Ishikawa (cell line): Measurements from ENCODE around the gene BLCAP.

ENCODE experiments used
- CEBPB ChIP-seq: IDR thresholded peaks from 2 replicates; pipeline ENCODE4 v1.6.1; 2012
- CREB1 ChIP-seq: IDR thresholded peaks from 2 replicates; pipeline ENCODE4 v1.6.1; 2012; ENCODE audit warnings: low read depth
- EGR1 ChIP-seq: IDR thresholded peaks from 2 replicates; pipeline ENCODE4 v1.6.1; 2012
- EP300 ChIP-seq: IDR thresholded peaks from 2 replicates; pipeline ENCODE4 v1.6.1; 2012; ENCODE audit warnings: borderline replicate concordance
- FOXM1 ChIP-seq: IDR thresholded peaks from 2 replicates; pipeline ENCODE4 v1.6.1; 2012; ENCODE audit warnings: low read depth, borderline replicate concordance
- NFIC ChIP-seq: IDR thresholded peaks from 2 replicates; pipeline ENCODE4 v1.6.1; 2012
- RAD21 ChIP-seq: IDR thresholded peaks from 2 replicates; pipeline ENCODE4 v1.6.1; 2012; ENCODE audit warnings: low read depth
- TAF1 ChIP-seq: IDR thresholded peaks from 2 replicates; pipeline ENCODE4 v1.6.1; 2012; ENCODE audit warnings: low read depth, mild to moderate bottlenecking
- TCF12 ChIP-seq: IDR thresholded peaks from 2 replicates; pipeline ENCODE4 v1.6.1; 2012; ENCODE audit warnings: low read depth
- TEAD4 ChIP-seq: IDR thresholded peaks from 2 replicates; pipeline ENCODE4 v1.6.1; 2012
- YY1 ChIP-seq: IDR thresholded peaks from 2 replicates; pipeline ENCODE4 v1.6.1; 2012; ENCODE audit warnings: low read depth
- ZBTB7A ChIP-seq: IDR thresholded peaks from 2 replicates; pipeline ENCODE4 v1.6.1; 2012; ENCODE audit warnings: low read depth
- TF ChIP-seq, protein P1 (sequence below): IDR thresholded peaks from 2 replicates; pipeline ENCODE4 v1.6.1; 2012
- TF ChIP-seq, protein P2 (sequence below): IDR thresholded peaks from 2 replicates; pipeline ENCODE4 v1.6.1; 2012
- TF ChIP-seq, protein P3 (sequence below): IDR thresholded peaks from 2 replicates; pipeline ENCODE4 v1.6.1; 2012; ENCODE audit warnings: low read depth, mild to moderate bottlenecking

The BLCAP gene

DNA sequence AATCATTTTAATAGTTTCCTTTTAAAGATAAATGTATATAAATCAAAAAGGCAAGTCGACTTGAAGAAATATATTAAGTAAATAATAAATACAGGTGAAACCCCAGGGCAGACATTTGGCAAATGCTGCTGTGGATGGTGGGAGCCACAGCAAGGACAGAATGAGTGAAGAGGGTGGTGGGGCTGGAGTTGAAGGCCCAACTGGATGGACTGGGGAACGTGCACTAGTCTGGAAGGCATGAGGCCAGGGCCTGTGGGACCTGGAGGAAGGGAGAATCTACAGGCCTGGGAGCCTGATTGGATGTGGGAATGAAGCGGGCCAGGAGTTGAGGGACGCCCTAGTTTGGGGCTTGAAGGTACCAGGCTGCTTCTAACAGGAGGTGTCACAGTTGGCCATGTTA, 30.6 kb upstream of the BLCAP start:
- TF ChIP-seq CREB1 (no peak), EGR1 (no peak), YY1 (no peak), TEAD4 (no peak), RAD21 (no peak), TAF1 (no peak), CEBPB (no peak), EP300 (no peak), NFIC (no peak), ZBTB7A (no peak), TCF12 (no peak), FOXM1 (no peak)
- TF ChIP-seq, protein P1, sequence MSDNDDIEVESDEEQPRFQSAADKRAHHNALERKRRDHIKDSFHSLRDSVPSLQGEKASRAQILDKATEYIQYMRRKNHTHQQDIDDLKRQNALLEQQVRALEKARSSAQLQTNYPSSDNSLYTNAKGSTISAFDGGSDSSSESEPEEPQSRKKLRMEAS, result no peak
- TF ChIP-seq, protein P2, sequence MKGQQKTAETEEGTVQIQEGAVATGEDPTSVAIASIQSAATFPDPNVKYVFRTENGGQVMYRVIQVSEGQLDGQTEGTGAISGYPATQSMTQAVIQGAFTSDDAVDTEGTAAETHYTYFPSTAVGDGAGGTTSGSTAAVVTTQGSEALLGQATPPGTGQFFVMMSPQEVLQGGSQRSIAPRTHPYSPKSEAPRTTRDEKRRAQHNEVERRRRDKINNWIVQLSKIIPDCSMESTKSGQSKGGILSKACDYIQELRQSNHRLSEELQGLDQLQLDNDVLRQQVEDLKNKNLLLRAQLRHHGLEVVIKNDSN, result no peak
- TF ChIP-seq, protein P3, sequence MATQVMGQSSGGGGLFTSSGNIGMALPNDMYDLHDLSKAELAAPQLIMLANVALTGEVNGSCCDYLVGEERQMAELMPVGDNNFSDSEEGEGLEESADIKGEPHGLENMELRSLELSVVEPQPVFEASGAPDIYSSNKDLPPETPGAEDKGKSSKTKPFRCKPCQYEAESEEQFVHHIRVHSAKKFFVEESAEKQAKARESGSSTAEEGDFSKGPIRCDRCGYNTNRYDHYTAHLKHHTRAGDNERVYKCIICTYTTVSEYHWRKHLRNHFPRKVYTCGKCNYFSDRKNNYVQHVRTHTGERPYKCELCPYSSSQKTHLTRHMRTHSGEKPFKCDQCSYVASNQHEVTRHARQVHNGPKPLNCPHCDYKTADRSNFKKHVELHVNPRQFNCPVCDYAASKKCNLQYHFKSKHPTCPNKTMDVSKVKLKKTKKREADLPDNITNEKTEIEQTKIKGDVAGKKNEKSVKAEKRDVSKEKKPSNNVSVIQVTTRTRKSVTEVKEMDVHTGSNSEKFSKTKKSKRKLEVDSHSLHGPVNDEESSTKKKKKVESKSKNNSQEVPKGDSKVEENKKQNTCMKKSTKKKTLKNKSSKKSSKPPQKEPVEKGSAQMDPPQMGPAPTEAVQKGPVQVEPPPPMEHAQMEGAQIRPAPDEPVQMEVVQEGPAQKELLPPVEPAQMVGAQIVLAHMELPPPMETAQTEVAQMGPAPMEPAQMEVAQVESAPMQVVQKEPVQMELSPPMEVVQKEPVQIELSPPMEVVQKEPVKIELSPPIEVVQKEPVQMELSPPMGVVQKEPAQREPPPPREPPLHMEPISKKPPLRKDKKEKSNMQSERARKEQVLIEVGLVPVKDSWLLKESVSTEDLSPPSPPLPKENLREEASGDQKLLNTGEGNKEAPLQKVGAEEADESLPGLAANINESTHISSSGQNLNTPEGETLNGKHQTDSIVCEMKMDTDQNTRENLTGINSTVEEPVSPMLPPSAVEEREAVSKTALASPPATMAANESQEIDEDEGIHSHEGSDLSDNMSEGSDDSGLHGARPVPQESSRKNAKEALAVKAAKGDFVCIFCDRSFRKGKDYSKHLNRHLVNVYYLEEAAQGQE, result no peak

DNA sequence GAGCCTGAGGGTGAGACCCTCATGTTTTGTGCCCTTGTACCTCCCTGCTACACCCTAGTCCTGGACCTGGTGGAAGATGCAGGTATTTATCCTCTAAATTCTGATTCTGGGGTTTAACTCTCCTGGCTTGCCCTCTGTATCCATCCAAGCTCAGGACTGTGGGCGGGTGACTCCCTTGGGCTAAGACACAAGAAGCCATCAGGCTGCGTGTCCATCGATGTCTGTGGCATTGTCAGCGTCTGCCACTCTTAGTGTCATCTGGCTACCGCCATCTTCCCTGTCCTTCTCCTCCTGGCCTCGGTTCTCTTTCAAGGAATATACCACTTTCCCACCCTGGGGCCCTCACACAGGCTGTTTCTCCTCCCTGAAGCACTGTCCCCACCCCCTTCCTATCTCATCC, 28.9 kb upstream of the BLCAP start:
- TF ChIP-seq ZBTB7A (no peak), NFIC (no peak), TAF1 (no peak), CEBPB (no peak), FOXM1 (no peak), CREB1 (no peak), RAD21 (no peak), YY1 (no peak), EP300 (no peak), TEAD4 (no peak), TCF12 (no peak), EGR1 (no peak)
- TF ChIP-seq, protein P2, result no peak
- TF ChIP-seq, protein P3, result no peak
- TF ChIP-seq, protein P1, result no peak

DNA sequence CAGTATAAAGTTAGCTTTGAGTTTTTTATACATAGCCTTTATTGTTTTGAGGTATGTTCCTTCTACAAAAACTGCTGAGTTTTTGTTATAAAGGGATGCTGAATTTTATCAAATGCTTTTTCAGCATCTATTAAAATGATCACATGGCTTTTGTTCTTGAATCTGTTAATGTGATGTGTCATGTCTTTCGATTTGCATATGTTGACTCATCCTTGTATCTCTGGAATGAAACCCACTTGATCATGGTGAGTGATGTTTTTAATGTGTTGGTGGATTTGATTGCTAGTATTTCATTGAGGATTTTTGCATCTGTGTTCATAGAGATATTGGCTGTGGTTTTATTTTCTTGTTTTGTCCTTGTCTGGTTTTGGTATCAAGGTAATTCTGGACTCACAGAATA, 24.7 kb upstream of the BLCAP start:
- TF ChIP-seq FOXM1 (no peak), ZBTB7A (no peak), YY1 (no peak), TEAD4 (no peak), TAF1 (no peak), RAD21 (no peak), TCF12 (no peak), EGR1 (no peak), NFIC (no peak), CREB1 (no peak), CEBPB (no peak), EP300 (no peak)
- TF ChIP-seq, protein P3, result no peak
- TF ChIP-seq, protein P1, result no peak
- TF ChIP-seq, protein P2, result no peak

DNA sequence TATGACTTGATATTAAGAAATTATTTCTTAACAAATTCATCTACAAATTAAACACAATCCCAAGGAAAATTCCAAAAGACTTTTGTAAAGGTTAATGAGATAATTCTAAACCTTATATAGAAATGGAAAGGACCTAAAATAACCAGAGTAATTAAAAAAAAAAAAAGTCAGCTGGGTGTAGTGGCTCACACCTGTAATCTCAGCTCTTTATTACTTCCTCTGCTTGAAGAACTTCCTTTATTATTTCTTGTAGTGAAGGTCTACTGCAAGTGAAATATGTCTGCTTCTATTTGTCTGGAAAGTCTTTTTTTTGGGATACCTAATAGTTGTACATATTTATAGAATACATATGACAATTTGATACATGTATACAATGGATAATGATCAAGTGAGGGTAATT, 20.2 kb upstream of the BLCAP start:
- no peak for TF ChIP-seq YY1
